ENCODE results near the gene POLR3K.

Gene POLR3K

GRCh38 chr16:78444-79150 lies 25.2 kb upstream of the POLR3K start:
- DNase-seq (ENCODE audit: low spot score) = no peak
- Histone ChIP-seq H3K27ac (peak overlapping the region; percentile 99 to 100), H3K4me3 (peak overlapping the region; percentile 89)
- TF ChIP-seq, protein P1, sequence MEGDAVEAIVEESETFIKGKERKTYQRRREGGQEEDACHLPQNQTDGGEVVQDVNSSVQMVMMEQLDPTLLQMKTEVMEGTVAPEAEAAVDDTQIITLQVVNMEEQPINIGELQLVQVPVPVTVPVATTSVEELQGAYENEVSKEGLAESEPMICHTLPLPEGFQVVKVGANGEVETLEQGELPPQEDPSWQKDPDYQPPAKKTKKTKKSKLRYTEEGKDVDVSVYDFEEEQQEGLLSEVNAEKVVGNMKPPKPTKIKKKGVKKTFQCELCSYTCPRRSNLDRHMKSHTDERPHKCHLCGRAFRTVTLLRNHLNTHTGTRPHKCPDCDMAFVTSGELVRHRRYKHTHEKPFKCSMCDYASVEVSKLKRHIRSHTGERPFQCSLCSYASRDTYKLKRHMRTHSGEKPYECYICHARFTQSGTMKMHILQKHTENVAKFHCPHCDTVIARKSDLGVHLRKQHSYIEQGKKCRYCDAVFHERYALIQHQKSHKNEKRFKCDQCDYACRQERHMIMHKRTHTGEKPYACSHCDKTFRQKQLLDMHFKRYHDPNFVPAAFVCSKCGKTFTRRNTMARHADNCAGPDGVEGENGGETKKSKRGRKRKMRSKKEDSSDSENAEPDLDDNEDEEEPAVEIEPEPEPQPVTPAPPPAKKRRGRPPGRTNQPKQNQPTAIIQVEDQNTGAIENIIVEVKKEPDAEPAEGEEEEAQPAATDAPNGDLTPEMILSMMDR (IDR thresholded peaks at IDR 0.05) = no peak

GRCh38 chr16:77807-78443 lies 24.5 kb upstream of the POLR3K start, which contains the start of gene MPG:
MPG (plus strand) TSS chr16:78225; CDS start chr16:78310, 85 bp downstream.
- TF ChIP-seq, protein P1 (IDR thresholded peaks at IDR 0.05) = no peak
- peak within 1 kb of the TSS; percentile 89 for H3K4me3 ChIP-seq
- H3K27ac ChIP-seq = peak within 1 kb of the TSS; percentile 99 to 100
- peak; percentile 92 for DNase-seq (ENCODE audit: low spot score)

GRCh38 chr16:77273-77806 lies 23.9 kb upstream of the POLR3K start:
- H3K4me3 ChIP-seq = peak overlapping the region; percentile 89

DNA sequence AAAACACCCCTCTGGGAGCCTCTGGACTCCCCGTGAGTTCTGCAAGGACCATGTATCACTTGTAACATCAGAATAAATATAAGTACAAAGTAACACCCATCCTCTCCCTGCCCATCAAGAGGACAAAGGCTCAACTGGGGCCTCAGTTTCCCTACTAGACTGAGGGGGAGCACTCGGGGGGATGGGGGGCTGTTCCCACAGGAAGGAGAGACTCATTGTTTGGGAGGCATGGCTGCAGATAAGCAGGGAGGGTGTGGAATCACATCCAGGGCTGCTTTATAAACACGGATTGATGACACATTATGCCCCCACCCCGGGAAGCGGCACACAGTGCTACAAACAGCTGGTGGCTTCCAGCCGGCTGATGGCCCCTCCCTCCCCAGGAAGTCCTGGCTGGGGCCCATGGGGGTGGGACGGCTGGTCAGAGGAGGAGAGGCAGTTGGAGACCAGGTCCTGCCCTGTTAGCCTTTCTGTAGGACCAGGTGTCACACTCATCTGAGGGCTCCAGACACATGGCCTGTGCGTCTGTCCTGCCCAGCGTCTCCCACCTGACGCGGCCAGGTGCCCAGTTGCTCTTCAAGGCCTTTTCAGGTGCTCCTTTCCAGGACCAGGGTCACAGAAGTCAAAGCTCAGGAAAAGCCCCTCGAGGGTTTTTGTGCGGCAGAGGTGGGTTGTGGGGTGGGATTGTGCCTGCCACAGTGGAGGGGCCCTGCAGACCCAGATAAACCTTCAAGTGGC lies 23.3 kb upstream of the POLR3K start:
- TF ChIP-seq, protein P1 (IDR thresholded peaks at IDR 0.05) = no peak
- peak; percentile 95 for DNase-seq (ENCODE audit: low spot score)
- Histone ChIP-seq H3K4me3 (peak overlapping the region; percentile 89), H3K27ac (peak overlapping the region; percentile 99 to 100)

More at GRCh38 chr16:77273-77806, 23.9 kb upstream of the POLR3K start:
- TF ChIP-seq, protein P1 (IDR thresholded peaks at IDR 0.05) = no peak
- no peak for DNase-seq (ENCODE audit: low spot score)
- peak overlapping the region; percentile 99 to 100 for H3K27ac ChIP-seq

DNA sequence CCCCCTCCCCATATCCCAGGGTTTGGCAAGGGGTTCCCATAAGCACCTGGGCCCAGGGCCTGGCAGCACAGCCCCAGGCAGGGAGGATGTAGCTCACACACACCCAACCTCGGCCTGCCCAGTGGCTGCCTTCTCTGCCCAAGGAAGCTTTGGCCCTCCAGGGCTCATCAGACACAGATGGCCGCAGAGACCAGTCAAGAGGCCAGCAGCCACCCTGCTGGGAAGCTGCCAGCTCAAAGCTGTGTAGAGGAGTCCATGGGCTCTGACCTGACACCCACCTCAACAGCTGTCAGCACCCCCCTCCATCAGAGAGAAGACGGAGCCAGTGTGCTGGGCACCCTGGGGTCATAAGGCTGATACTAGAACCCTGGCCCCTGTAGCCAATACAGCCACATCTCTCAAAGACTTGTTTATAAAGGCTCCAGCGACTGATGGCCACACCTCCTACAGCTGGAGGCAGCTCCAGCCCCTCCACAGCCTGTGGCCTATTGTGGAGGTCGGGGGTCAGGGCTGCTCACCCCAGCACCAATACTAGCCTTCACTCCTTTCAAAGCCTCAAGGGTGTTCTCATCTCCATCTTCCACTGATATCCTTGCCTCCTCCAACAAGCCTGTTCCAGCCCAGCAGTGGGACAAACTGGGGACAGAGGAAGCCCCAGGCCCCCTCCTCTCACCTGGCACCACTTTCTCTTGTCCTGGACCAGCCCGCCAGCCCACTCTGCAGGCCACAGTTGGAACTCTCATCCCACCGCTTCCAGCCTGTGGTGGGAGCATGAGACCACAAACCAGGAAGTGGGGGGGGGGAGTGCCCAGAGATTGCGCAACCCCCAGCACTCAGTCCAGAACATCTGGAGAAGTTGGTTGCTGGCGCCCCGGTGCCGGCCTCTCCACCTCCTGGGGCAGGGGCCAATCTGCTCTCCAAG lies 22.4 kb upstream of the POLR3K start:
- Histone ChIP-seq H3K27ac (peak overlapping the region; percentile 99 to 100), H3K4me3 (peak overlapping the region; percentile 89)
- TF ChIP-seq, protein P1 (IDR thresholded peaks at IDR 0.05) = no peak
- peak; percentile 92 for DNase-seq (ENCODE audit: low spot score)

DNA sequence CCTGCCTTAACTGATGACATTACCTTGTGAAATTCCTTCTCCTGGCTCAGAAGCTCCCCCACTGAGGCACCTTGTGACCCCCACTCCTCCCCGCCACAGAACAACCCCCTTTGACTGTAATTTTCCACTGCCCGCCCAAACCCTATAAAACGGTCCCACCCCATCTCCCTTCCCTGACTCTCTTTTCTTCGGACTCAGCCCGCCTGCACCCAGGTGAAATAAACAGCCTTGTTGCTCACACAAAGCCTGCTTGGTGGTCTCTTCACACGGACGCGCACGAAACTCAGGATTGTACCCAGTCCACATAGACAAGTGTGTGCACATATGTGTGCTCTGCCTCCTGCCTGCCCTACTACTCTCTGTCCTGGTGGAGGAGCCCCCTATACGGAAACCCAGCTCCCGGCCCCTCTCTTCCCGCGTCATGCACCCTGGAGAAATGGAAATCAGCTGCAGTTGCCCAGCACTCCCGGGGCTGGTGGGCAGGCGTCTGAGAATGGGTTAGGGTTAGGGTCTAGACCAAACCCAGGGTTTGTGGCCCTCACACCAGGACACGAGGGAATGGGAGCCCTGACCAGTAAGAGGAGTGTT lies 21.4 kb upstream of the POLR3K start:
- no peak for DNase-seq (ENCODE audit: low spot score)
- Histone ChIP-seq H3K4me3 (no peak overlapping the region), H3K27ac (peak overlapping the region; percentile 99 to 100)
- TF ChIP-seq, protein P1 (IDR thresholded peaks at IDR 0.05) = no peak
